HG03103 (cell line): ENCODE measurements around the gene IDH3G.

Source experiments
- ATAC-seq: cut with Tn5 transposase; IDR thresholded peaks from one replicate; pipeline ENCODE4 v1.9.1; 2021; ENCODE audit warnings: low read depth; ENCODE audit not compliant: unreplicated experiment

IDH3G gene

GRCh38 chrX:153774576-153775292 lies 19.4 kb downstream of the IDH3G start:
- no peak for ATAC-seq

DNA sequence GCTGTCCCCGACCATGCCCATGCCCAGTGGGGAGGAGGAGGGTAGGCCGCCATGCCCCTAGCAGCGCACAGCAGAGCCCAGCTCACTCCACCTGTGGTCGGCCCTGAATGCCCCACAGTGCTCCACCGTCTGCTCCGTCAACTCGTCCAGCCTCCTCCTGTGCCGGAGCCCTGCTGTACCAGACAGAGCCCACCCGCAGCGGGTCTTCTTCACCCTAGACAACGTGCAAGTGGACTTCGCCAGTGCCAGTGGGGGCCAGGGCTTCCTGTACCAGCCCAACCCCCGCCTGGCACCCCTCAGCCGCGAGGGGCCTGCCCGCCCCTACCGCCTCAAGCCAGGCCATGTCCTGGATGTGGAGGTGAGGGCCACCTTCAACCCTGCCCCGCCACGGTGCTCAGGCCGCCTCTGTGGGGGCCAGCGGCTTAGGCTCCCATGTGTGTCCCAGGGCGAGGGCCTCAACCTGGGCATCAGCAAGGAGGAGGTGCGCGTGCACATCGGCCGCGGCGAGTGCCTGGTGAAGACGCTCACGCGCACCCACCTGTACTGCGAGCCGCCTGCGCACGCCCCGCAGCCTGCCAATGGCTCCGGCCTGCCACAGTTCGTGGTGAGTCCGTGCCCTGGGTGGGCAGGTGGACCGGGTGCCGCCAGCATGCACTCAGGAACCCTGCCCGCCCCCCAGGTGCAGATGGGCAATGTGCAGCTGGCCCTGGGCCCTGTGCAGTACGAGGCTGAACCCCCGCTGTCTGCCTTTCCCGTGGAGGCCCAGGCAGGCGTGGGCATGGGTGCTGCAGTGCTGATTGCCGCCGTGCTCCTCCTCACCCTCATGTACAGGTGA lies 20.2 kb downstream of the IDH3G start:
- no peak for ATAC-seq

- no peak for ATAC-seq
These were observed 21.0 kb downstream of the IDH3G start for GRCh38 chrX:153773218-153773611.

DNA sequence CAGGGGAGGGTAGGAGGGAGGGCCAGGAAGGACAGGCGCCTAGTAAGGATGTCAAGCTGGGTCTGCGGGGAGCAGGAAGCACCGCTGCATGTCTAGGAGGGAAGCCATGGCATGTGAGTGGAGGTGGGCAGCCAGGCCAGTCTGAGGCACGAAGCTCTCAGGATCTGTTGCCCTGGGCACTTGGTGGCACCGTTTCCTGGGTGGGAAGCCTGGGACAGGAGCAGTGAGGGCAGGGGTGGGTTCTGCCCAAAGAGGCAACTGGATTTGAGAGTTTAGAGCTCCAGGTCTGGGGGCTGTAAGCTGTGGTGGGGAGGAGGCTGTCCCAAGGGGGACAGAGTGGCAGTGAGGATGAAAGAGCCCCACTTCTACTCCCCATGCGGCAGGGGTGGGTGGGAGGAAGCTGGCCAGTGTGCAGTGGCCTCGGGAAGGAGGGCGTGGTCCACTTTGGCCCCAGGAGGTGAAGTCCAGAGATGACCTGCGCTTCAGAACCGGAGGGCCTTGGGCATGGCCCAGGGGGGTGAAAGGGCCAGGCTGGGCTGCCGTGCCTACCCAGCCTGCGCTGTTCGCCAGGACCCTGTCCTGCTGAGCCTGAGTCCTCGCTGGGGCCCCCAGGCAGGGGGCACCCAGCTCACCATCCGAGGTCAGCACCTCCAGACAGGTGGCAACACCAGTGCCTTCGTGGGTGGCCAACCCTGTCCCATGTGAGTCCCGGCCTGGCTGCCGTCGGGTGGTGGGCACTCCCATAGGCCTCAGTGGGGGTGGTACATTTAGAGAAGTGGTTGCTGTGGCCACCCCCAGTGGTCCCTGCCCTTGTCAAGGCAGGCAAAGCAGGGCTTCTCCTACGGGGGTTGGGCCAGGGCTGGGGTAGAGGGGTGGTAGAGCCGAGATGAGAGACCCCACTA lies 21.6 kb downstream of the IDH3G start:
- ATAC-seq = no peak

GRCh38 chrX:153771415-153772315 lies 22.5 kb downstream of the IDH3G start:
- no peak for ATAC-seq

- no peak for ATAC-seq
These were observed 23.4 kb downstream of the IDH3G start for GRCh38 chrX:153770601-153771414.

GRCh38 chrX:153769865-153770600 lies 24.1 kb downstream of the IDH3G start:
- ATAC-seq = no peak

- no peak for ATAC-seq
These were observed 24.9 kb downstream of the IDH3G start for GRCh38 chrX:153769158-153769864.

DNA sequence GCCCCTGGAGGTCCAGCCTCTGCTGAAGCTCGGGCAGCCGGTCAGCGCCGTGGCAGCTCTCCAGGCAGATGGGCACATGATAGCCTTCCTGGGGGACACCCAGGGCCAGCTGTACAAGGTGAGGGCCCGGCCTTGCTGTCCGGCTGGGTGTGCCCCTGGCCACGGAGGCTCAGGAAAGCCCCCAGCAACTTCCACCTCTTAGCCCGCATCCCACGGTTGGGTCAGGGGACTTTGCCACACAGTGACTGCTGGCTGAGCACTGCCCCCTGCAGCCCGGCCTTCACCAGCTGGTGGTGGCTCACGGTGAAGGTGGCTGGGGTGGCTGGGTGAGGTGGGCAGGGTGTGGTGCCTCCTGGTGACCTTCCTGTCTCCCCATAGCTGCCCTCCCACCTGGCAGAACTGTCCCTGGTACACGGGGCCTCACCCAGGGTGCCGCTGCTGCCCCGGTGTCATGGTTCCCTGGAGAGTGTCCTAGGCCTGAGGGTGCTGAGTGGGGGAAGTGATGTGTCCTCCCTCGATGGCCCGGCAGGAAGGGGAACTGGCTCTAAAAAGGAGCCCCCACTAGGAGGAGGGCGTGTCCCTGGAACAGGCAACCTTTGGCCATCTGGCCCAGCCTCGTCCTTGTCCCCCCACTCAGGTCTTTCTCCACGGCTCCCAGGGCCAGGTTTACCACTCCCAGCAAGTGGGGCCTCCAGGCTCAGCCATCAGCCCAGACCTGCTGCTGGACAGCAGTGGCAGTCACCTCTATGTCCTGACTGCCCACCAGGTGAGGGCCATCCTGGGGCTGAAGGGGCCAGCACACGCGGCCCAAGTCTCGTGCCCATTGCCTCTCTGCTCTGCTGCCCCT lies 25.6 kb downstream of the IDH3G start:
- no peak for ATAC-seq

DNA sequence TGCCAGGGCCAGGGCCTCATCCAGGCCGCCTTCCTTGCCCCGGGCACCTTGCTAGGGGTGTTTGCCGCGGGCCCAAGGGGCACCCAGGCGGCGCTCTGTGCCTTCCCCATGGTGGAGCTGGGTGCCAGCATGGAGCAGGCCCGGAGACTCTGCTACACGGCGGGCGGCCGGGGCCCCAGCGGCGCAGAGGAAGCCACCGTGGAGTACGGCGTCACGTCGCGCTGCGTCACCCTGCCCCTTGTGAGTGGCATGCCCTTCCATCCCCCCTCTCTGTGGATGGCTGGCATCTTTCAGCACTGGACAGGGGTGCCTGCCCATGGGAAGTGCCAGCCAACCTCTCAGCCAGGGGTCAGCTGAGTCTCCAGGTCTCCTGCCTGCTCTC lies 26.5 kb downstream of the IDH3G start:
- ATAC-seq = no peak

- no peak for ATAC-seq
These were observed 27.1 kb downstream of the IDH3G start for GRCh38 chrX:153766871-153767673.

GRCh38 chrX:153766098-153766817 lies 27.9 kb downstream of the IDH3G start:
- no peak for ATAC-seq

GRCh38 chrX:153765138-153766079 lies 28.8 kb downstream of the IDH3G start:
- no peak for ATAC-seq

GRCh38 chrX:153764786-153765137 lies 29.4 kb downstream of the IDH3G start:
- ATAC-seq = no peak
